HG03066 (cell line): Measurements from ENCODE around the gene GPN1.
"Not testable (repeated sequence)": the region's sequence is repeated elsewhere in the genome, so short reads cannot be mapped to it uniquely, and the experiment has no call there.

Experiments
- ATAC-seq: cut with Tn5 transposase; IDR thresholded peaks from one replicate; pipeline ENCODE4 v1.9.1; 2021; ENCODE audit warnings: low read depth; ENCODE audit not compliant: unreplicated experiment

GPN1 gene

GRCh38 chr2:27664622-27665363 lies 35.9 kb downstream of the GPN1 start:
- ATAC-seq: no peak

GRCh38 chr2:27667446-27667845 lies 38.6 kb downstream of the GPN1 start:
- no peak for ATAC-seq

DNA sequence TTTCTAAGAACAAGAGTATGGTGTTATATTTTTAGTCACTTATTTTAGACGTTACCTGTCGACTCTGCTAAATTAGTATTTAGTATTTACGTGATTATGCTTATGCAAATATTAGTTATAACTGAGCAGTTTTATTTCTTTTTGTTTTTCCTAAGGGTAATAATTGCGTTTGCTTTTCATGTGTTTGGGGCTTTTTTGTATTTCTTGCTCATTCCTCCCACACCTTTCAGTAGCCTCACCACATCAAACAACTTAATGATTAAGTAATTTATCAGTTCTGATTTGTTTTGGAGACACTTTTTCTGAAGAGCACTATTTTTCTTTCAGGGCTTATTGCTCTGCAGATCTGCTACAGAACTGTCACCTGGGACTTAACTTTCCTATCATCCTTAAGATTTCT lies 42.4 kb downstream of the GPN1 start:
- no peak for ATAC-seq

DNA sequence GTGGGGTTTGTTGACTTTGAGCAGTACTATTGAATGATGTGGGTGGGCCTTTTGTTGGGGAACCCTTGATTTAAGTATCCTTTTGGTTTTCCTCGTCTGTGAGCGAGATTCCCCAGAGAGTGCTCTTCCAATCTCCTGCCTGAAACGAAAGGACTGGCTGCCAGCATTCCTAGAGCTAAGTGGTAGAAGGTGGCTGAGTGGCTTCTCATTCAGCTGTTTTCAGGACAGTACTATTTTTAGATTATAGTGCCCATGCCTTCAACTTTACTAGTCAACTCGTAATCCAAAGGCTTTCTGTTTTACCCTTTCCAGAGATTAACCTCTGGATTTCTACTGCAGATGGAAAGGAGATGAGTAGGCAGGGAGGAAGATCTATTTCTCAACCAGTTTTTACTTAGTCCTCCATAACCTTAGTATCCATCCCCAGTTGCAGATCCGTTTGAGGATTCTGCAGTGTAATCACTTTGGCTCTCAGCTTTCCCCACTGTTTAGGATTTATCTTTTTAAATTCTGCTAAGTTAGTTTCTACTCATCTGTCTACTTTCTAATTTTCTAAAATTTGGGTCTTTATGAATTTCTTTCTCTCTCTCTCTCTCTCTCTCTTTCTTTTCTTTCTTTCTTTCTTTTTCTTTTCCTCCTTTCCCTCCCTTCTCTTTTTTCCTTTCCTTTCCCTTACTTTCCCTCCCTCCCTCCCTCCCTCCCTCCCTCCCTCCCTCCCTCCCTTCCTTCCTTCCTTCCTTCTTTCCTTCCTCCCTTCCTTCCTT lies 44.1 kb downstream of the GPN1 start:
- ATAC-seq: no peak

DNA sequence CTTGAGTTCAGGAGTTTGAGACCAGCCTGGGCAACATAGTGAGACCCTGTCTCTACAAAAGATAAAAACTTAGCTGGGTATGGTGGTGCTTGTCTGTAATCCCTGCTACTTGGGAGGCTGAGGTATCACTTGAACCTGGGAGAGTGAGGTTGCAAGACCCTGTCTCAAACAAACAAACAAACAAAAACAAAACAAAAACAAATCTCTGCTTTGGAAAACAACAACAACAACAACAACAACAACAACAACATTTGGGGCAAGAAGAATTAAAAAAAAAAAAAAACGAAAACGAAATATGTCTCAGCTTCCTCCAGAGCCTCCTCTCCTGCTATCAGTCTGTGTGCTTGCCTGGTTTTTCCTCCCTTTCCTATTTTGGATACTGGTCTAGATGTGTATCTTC lies 51.7 kb downstream of the GPN1 start:
- ATAC-seq: no peak

DNA sequence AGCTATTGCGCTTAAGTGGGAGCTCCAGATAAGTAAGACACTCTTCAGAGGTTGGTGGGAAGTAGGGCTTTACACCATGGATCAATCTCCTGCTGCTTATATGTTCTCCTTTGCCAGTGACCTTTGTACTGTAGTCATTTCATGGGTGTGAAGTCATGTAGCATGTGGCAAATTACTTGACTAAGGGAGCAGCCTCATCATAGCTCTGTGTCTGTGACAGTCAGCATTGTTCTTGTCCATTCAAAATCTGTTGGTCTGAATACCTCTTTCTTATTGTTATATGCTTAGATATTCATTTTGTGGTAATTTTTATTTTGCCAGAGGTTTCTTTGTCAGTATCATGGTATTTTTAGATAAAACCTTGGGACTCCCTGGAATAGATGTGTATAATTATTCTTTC lies 53.0 kb downstream of the GPN1 start:
- ATAC-seq: no peak

- not testable (repeated sequence) for ATAC-seq
Observed at GRCh38 chr2:27682334-27682771, 53.5 kb downstream of the GPN1 start.

DNA sequence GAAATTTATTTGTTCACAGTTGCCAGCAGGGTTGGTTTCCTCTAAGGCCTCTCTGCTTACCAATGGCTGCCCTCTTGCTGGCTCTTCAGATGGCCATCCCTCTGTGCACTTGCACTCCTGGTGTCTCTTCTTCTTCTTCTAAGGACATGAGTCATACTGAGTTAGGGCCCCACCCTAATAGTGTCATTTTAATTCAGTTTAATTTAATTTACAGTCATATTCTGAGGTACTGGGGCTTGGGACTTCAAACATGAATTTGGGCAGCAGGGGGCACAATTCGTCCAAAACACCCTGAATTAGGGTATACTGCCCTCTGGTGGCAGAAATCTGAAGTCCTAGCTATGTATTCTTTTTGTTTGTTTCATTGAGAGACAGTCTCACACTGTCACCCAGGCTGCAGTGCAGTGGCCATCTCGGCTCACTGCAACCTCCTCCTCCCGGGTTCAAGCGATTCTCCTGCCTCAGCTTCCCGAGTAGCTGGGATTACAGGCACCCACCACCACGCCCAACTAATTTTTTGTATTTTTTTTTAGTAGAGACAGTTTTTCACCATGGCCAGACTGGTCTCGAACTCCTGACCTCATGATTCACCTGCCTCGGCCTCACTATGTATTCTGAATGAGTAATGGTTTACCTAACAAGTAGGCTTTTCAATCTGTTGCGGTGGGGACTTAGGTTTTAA lies 54.7 kb downstream of the GPN1 start:
- no peak for ATAC-seq

- ATAC-seq: not testable (repeated sequence)
Observed at GRCh38 chr2:27685006-27685405, 56.2 kb downstream of the GPN1 start.

DNA sequence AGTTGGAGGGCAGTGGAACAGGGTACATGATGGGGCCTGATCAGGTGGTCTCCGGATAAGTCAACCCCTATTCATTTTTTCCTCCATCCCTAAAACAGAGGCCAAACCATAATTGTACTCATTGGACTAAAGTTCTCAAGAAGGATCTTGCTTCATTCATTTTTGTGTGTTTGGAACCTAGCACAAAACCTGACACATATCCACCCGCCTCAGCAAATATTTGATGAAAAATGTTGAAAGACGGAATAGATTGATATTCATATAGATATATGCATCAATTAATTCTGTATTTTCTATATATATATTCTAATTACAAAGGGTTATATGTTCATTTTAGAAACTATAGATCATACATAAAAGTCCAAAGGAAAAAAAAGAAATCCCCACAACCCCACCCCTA lies 56.7 kb downstream of the GPN1 start:
- ATAC-seq: no peak

GRCh38 chr2:27687232-27687631 lies 58.4 kb downstream of the GPN1 start:
- no peak for ATAC-seq

- no peak for ATAC-seq
Observed at GRCh38 chr2:27689424-27689823, 60.6 kb downstream of the GPN1 start.

DNA sequence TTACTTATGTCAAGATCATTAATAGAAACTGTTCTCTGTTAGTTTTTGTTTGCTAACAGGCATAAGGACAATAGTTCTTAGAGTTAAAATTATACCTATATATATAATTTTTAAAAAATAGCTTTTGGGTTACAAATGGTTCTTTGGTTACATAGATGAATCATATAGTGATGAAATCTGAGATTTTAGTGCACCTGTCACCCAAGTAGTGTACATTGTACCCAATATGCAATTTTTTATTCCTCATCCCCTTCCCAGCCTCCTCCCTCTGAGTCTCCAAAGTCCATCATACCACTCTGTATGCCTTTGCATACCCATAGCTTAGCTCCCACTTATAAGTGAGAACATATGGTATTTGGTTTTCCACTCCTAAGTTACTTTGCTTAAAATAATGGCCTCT lies 61.2 kb downstream of the GPN1 start:
- ATAC-seq: no peak

DNA sequence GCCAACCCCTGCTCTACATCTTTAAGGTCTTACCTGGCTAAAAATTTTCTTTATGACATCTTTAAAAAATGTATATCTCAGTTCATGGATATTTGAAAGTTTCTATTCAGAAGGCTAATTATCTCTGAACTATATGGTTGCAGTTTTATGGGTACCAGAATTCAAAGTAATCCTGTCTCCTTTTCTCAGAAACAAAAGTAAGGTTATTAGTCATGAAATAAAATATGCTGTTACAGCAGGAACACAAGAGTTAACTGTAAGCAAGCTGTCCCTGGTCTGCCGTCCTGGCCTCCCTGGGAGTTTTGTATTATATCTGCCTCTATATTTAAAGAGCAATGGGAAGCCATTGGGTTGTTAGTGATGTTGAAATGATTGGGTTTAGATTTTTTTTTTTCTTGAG lies 68.8 kb downstream of the GPN1 start:
- ATAC-seq: no peak
